H1 (cell line): ENCODE measurements around the gene FTCDNL1. TPM values are rescaled to one million over a fixed set of nuclear protein-coding genes. Genes with fewer than 3 reads are reported as not detected.

Source experiments
- BRCA1 ChIP-seq: IDR thresholded peaks from 2 replicates; pipeline ENCODE4 v1.6.1; 2012; ENCODE audit warnings: low read depth, low read length, improper control_type of control experiment
- GABPA ChIP-seq: IDR thresholded peaks from 2 replicates; pipeline ENCODE4 v1.6.1; 2011; ENCODE audit warnings: mild to moderate bottlenecking, low read length, moderate library complexity, borderline replicate concordance; ENCODE audit not compliant: insufficient read depth
- JUN ChIP-seq: IDR thresholded peaks from 2 replicates; pipeline ENCODE4 v1.6.1; 2011; ENCODE audit warnings: low read depth, mild to moderate bottlenecking, improper control_type of control experiment, low read length
- SIRT6 ChIP-seq: IDR thresholded peaks from one replicate; pipeline ENCODE4 v1.7.1; 2012; ENCODE audit warnings: low read length, inconsistent platforms
- SP2 ChIP-seq: IDR thresholded peaks from 2 replicates; pipeline ENCODE4 v1.6.1; 2012; ENCODE audit warnings: mild to moderate bottlenecking, low read length, inconsistent platforms
- TBP ChIP-seq: IDR thresholded peaks from 2 replicates; pipeline ENCODE4 v1.6.1; 2011; ENCODE audit warnings: low read depth, low read length, improper control_type of control experiment
- polyA plus RNA-seq, 7 experiments: library from polyadenylated mRNA; depleted of rRNA in 3 of 7; stranded (reverse) in 5 of 7; unstranded in 2 of 7; fragments of >200 nt in 5 of 7; fragments of 200-250 nt in 2 of 7; gene quantifications; 1 replicate in 5 of 7; 2 replicates in 1 of 7; 4 replicates in 1 of 7; pipeline versions ENCODE4 v1.2.1 to v1.2.3, GENCODE V29; 2011 to 2013; ENCODE audit warnings: missing spikeins in 2 of 7, mixed read lengths in 2 of 7
- total RNA-seq: library from RNA; stranded (reverse); fragmentation: NEBNext Ultra II Directional; extraction: Animal tissue kit (Norgen Biotek cat#: 25700); gene quantifications from 2 replicates; pipeline ENCODE4 v1.2.1, GENCODE V29; 2021
- TF ChIP-seq, protein P1 (sequence below): fragments of 300-600 bp; sonication (generic); IDR thresholded peaks from 2 replicates; pipeline ENCODE4 v1.7.1; 2012; ENCODE audit warnings: low read length, moderate library complexity, mild to moderate bottlenecking, inconsistent platforms; ENCODE audit not compliant: insufficient replicate concordance

Gene FTCDNL1
- total and polyA plus RNA-seq, 2 of the 8 experiments (the other 6 are each of a cell fraction or from before 2014, with no cell fraction given) = 0.41 to 0.97 TPM

DNA sequence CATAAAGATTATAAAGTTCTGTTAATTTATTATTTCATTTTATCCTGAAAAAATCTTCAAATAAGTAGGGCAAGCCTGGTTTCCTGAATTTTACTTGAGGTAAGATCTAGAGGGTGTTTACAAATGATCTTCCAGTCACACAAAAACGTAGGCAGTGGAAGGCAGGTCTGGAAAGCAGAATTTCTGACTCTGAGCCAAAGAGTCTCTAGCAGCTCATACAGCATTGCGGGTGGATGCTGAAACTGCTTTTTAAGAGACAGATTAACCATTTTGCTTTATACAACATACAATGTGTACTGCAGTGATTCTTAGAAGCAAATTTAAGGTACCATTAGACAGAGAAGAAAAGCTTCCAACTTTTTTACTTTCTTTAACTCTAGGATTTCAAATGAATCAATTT lies 117.0 kb downstream of the FTCDNL1 start (continued):
- TF ChIP-seq JUN (no peak), SIRT6 (no peak), GABPA (no peak), BRCA1 (no peak), TBP (no peak), SP2 (no peak)
- TF ChIP-seq, protein P1, sequence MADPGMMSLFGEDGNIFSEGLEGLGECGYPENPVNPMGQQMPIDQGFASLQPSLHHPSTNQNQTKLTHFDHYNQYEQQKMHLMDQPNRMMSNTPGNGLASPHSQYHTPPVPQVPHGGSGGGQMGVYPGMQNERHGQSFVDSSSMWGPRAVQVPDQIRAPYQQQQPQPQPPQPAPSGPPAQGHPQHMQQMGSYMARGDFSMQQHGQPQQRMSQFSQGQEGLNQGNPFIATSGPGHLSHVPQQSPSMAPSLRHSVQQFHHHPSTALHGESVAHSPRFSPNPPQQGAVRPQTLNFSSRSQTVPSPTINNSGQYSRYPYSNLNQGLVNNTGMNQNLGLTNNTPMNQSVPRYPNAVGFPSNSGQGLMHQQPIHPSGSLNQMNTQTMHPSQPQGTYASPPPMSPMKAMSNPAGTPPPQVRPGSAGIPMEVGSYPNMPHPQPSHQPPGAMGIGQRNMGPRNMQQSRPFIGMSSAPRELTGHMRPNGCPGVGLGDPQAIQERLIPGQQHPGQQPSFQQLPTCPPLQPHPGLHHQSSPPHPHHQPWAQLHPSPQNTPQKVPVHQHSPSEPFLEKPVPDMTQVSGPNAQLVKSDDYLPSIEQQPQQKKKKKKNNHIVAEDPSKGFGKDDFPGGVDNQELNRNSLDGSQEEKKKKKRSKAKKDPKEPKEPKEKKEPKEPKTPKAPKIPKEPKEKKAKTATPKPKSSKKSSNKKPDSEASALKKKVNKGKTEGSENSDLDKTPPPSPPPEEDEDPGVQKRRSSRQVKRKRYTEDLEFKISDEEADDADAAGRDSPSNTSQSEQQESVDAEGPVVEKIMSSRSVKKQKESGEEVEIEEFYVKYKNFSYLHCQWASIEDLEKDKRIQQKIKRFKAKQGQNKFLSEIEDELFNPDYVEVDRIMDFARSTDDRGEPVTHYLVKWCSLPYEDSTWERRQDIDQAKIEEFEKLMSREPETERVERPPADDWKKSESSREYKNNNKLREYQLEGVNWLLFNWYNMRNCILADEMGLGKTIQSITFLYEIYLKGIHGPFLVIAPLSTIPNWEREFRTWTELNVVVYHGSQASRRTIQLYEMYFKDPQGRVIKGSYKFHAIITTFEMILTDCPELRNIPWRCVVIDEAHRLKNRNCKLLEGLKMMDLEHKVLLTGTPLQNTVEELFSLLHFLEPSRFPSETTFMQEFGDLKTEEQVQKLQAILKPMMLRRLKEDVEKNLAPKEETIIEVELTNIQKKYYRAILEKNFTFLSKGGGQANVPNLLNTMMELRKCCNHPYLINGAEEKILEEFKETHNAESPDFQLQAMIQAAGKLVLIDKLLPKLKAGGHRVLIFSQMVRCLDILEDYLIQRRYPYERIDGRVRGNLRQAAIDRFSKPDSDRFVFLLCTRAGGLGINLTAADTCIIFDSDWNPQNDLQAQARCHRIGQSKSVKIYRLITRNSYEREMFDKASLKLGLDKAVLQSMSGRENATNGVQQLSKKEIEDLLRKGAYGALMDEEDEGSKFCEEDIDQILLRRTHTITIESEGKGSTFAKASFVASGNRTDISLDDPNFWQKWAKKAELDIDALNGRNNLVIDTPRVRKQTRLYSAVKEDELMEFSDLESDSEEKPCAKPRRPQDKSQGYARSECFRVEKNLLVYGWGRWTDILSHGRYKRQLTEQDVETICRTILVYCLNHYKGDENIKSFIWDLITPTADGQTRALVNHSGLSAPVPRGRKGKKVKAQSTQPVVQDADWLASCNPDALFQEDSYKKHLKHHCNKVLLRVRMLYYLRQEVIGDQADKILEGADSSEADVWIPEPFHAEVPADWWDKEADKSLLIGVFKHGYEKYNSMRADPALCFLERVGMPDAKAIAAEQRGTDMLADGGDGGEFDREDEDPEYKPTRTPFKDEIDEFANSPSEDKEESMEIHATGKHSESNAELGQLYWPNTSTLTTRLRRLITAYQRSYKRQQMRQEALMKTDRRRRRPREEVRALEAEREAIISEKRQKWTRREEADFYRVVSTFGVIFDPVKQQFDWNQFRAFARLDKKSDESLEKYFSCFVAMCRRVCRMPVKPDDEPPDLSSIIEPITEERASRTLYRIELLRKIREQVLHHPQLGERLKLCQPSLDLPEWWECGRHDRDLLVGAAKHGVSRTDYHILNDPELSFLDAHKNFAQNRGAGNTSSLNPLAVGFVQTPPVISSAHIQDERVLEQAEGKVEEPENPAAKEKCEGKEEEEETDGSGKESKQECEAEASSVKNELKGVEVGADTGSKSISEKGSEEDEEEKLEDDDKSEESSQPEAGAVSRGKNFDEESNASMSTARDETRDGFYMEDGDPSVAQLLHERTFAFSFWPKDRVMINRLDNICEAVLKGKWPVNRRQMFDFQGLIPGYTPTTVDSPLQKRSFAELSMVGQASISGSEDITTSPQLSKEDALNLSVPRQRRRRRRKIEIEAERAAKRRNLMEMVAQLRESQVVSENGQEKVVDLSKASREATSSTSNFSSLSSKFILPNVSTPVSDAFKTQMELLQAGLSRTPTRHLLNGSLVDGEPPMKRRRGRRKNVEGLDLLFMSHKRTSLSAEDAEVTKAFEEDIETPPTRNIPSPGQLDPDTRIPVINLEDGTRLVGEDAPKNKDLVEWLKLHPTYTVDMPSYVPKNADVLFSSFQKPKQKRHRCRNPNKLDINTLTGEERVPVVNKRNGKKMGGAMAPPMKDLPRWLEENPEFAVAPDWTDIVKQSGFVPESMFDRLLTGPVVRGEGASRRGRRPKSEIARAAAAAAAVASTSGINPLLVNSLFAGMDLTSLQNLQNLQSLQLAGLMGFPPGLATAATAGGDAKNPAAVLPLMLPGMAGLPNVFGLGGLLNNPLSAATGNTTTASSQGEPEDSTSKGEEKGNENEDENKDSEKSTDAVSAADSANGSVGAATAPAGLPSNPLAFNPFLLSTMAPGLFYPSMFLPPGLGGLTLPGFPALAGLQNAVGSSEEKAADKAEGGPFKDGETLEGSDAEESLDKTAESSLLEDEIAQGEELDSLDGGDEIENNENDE = no peak
